Umbilical cord (tissue), 2 donors: ENCODE measurements around the gene MARF1. TPM values are rescaled to one million over a fixed set of nuclear protein-coding genes. Genes with fewer than 3 reads are reported as not detected.
"Not testable (repeated sequence)": the region's sequence is repeated elsewhere in the genome, so short reads cannot be mapped to it uniquely, and the experiment has no call there.

Experiments
- DNase-seq: peaks from one replicate; pipeline ENCODE4 v3.0.0-alpha.2; 2015; ENCODE audit warnings: low spot score
- total RNA-seq: library from RNA; depleted of rRNA; stranded (reverse); fragments of >200 nt; gene quantifications from one replicate; pipeline ENCODE4 v1.2.3, GENCODE V29; 2014; ENCODE audit warnings: low replicate concordance; ENCODE audit not compliant: insufficient read depth

The MARF1 gene
- total RNA-seq: 22.4 TPM

GRCh38 chr16:15643048-15643945, at the start of gene MARF1:
Gene MARF1 (minus strand): TSS chr16:15643154. CDS start chr16:15639233, 3,921 bp downstream.
- peak; percentile 98 for DNase-seq

- DNase-seq: not testable (repeated sequence)
These were observed 49.6 kb upstream of the MARF1 start for GRCh38 chr16:15692508-15692907.

GRCh38 chr16:15691046-15691445, 48.1 kb upstream of the MARF1 start:
- DNase-seq: no peak

GRCh38 chr16:15690296-15690695, 47.3 kb upstream of the MARF1 start:
- no peak for DNase-seq

- no peak for DNase-seq
These were observed 46.3 kb upstream of the MARF1 start for GRCh38 chr16:15689290-15689689.

- DNase-seq: no peak
These were observed 43.3 kb upstream of the MARF1 start for GRCh38 chr16:15686287-15686686.

- no peak for DNase-seq
These were observed 39.2 kb upstream of the MARF1 start for GRCh38 chr16:15682105-15682570.

GRCh38 chr16:15677447-15677846, 34.5 kb upstream of the MARF1 start:
- no peak for DNase-seq

- DNase-seq: no peak
These were observed 33.6 kb upstream of the MARF1 start for GRCh38 chr16:15676506-15676905.

- no peak for DNase-seq
These were observed 31.6 kb upstream of the MARF1 start for GRCh38 chr16:15674571-15674970.

- peak; percentile 91 for DNase-seq
These were observed 29.7 kb upstream of the MARF1 start for GRCh38 chr16:15672514-15673167.

GRCh38 chr16:15672127-15672513, 29.2 kb upstream of the MARF1 start:
- not testable (repeated sequence) for DNase-seq

GRCh38 chr16:15671530-15672117, 28.7 kb upstream of the MARF1 start:
- no peak for DNase-seq

GRCh38 chr16:15667091-15667742, 24.3 kb upstream of the MARF1 start:
- DNase-seq: no peak

GRCh38 chr16:15665107-15665506, 22.2 kb upstream of the MARF1 start:
- DNase-seq: no peak

GRCh38 chr16:15660203-15660601, 17.2 kb upstream of the MARF1 start:
- no peak for DNase-seq

- DNase-seq: no peak
These were observed 15.6 kb upstream of the MARF1 start for GRCh38 chr16:15658556-15658955.

GRCh38 chr16:15658149-15658548, 15.2 kb upstream of the MARF1 start:
- no peak for DNase-seq

- not testable (repeated sequence) for DNase-seq
These were observed 12.6 kb upstream of the MARF1 start for GRCh38 chr16:15655561-15655960.

GRCh38 chr16:15654591-15654990, 11.6 kb upstream of the MARF1 start:
- no peak for DNase-seq

- DNase-seq: peak; percentile 60
These were observed 10.3 kb upstream of the MARF1 start for GRCh38 chr16:15653227-15653626.
